HPDE6-E6E7 (cell line): ENCODE measurements around the gene CLCN3.
"Not testable (repeated sequence)": the region's sequence is repeated elsewhere in the genome, so short reads cannot be mapped to it uniquely, and the experiment has no call there.

Source experiments
- DNase-seq: peaks from one replicate; pipeline ENCODE4 v3.0.0; 2011; ENCODE audit warnings: missing footprints; ENCODE audit errors: extremely low spot score

CLCN3 gene

DNA sequence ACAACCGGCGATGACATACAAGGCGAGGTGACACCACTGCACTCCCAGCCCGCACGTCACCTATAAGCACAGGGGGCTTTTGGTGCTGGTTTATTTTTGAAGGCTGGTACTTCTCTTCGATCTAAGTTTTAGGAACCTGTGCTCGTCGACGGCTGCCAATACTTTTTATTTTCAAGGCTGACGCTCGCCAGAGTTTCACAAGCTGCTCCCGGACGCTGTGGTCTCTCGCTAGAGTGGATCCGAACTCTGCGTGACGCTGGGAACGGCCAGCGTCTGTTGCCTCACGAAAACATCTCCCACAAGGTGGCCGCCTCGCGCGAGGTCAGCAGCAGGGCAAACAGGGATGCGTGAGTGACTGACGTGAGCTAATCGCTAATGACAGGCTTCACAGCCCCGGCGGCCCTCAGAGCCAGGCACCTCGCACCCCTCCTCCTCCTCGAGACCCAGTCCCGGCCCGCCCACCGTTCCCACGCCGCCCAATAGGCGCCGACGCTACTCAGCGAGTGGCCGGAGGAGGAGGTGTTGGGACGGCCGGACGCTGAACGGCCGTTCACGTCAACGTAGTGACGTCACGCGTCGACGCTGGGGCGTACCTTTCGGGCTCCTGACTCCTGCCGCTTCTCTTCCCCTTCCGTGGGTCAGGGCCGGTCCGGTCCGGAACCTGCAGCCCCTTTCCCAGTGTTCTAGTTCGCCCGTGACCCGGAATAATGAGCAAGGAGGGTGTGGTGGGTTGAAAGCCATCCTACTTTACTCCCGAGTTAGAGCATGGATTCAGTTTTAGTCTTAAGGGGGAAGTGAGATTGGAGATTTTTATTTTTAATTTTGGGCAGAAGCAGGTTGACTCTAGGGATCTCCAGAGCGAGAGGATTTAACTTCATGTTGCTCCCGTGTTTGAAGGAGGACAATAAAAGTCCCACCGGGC, at the start of gene CLCN3:
TSS of gene CLCN3 (plus strand) at position 621 of the 922 bp plus-strand sequence. CDS start 15,351 bp downstream, outside the sequence.
- peak; percentile 91 for DNase-seq

DNA sequence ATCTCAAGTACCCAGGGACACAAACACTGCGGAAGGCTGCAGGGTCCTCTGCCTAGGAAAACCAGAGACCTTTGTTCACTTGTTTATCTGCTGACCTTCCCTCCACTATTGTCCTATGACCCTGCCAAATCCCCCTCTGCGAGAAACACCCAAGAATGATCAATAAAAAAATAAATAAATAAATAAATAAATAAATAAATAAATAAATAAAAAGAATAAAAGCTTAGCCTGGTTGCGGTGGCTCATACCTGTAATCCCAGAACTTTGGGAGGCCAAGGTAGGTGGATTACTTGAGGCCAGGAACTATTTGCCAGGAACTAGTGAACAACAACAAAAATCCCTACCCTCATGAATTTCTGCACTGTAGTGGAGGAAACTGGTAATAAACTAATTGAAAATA, 49.4 kb upstream of the CLCN3 start:
- DNase-seq = not testable (repeated sequence)

DNA sequence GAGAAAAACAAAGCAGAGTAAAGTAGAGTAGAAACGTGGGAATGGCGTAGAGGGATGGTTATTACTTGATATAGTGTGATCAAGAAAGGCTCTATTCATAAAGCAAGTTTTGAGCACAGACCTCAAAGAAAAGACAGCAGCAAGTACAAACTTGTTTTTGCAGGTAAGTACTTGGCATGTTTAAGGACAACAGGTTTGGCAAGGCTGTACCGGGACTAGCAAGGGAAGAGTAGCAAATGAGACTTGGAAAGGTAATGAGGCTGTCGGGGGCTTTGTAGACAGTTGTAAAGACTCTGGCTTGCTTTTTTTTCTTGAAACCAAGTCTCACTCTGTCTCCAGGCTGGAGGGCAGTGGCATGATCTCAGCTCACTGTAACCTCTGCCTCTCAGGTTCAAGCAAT, 48.9 kb upstream of the CLCN3 start:
- peak; percentile 55 for DNase-seq

DNA sequence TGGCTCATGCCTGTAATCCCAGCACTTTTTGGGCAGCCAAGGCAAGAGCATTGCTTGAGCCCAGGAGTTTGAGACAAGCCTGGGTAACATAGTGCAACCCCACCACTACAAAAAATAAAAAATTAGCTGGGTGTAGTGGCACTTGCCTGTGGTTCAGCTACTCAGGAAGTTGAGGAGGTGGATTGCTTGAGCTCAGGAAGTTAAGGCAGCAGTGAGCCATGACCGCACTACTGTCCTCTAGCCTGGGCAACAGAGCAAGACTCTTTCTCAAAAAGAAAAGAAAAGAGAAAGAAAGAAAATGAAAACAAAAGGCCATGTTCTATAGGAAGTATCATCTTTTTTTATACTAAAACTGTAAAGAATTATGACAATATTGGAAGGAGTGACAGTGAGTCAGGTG, 46.5 kb upstream of the CLCN3 start:
- DNase-seq = no peak

DNA sequence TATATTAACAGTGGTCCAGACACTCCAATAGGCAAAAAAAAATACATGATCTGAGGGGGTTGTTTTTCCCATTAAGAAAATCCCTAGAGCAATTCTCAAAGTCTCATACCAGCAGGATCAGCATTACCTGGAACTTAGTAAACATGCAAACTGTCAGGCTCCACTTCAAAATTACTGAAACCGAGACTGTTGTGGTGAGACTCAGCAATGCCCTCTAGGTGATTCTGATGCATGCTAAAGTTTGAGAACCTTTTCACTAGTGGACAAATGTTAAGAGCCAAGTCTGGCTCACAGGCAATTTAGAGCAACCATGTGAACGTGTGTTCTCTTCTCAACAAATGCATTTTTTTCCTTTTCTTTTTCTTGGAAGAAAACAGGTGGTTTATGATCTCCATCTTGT, 38.2 kb upstream of the CLCN3 start:
- DNase-seq = no peak

DNA sequence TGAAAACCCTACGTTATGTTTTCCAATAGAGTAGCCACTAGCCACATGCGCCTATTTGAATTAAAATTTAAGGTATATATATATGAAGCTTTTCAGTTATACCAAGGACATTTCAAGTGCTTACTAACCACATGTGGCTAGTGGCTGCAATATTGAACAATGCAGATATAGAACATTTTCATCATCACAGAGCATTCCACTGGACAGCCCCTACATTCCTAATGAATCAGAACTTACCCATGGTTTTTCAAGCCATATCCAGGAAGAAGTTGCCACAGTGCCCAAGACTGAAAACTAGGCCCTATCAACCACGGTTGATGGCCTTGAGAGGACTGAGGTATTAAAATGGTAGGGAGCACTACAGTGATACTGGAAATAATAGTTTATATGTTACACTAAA, 37.7 kb upstream of the CLCN3 start:
- DNase-seq = no peak

DNA sequence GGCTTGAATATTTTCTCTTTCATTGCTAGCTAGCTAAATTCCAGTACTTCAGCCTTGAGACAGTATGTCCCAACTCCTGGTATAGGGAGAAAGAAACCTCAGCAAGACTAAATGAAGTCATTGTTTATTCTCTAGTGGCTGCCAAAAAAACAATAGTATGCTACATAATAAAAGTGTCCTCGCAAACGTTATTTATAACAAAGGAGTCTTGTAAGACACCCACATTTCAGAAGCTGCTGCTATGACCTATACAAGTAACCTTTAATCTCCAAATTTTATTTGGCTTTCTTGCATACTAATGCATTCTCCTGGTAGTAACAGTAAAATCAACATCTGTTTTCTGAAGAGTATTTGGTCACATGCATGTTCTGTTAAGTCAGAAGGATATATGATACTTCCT, 36.8 kb upstream of the CLCN3 start:
- DNase-seq = no peak

DNA sequence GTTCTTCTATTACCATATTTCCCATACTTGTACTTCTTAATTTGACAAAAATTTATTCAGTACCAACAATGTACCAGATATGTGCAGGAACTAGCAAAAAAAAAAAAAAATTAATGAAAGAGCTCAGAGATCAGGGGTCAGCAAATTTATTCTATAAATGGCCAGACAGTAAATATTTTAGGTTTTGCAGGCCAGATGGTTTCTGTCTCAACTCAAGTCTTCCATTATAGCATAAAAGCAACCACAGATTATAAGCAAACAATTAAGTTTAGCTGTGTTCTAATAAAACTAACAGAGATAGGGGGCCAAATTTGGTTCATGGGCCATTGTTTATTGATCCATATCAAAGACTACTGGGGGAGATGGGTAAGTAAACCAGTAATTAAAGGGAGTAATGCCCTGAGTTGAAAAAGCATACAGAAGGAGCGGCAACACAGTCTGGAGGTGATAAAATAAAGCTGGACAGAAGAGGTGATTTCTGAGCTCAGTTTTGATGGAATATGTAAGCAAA, 27.3 kb upstream of the CLCN3 start:
- DNase-seq = no peak

DNA sequence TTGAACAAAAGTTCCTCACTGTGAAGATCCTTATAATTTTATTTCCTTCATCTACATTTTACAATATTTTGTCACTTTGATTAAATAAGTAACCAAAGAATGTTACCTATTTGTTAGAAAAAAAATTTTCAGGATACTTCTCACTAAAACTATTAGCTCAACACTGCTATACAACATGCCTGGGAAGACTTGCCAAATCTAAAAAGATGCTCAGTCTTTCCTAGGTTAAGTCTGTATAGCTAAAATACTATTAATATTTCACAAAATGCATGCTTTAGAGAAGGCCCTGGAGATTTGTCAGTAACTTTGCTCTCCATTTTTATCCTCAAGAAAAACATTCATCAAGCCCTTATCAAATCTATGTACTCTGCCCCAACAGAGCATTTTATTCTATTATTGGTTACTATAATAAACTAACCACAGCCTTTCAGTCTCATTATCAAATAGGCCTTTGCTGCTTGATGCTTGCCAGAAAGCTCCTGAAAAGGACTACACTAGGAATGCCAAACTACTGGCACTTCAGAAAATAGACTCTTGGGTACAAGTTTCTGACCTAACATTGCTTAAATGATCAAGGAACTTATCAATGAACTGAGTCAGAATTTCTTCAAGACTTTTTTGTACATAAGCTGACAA, 25.7 kb upstream of the CLCN3 start:
- DNase-seq = no peak

DNA sequence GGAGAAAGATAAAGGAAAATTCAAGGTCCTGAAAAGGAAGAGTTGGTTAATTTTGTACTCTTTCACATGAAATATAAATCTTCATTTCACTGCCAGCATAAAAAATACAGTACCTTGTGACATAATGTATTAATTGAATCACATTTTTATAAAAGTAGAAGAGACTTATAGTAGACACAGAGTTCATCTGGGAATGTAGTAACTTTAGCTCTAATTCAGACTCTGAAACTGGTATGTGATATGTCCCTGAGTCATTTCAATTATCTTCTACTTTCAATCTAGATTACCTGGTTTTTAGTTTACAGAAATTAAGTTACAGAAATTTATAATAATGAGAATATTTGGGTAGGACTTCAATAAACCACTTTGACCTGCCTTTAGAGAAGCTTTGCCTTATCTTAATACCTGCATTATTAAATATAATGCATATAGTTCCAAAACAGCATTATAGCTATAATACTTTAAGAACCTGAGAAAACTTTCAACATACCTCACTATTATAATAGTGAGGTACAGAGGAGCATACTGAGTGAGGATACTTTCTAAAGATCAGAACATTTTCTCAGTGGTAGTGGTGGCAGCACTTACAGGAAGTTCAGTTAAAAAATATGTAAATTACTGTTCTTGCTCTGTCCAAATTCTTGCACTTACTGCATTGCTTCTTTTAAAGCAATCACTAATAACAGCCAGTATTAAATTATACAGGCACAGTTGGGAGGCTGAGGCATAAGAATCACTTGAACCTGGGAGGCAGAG, 19.2 kb upstream of the CLCN3 start:
- no peak for DNase-seq

DNA sequence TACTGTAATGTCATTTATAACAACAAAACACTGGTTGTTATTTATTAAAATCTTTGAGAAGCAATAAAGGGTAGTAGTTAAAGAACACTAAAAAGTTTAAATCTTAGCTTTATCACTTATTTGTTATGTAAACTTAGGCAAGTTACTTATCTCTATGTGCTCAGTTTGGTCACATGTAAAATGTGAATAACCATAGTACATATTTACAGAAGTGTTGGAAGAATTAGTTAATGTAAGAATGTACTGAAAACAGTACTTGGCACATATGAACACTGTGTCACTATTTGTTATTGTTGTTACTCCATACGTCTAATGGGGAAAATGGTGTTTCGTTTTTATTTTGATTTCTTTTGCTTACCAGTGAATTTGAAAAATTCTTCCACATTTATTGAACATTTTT, 17.1 kb upstream of the CLCN3 start:
- DNase-seq = no peak

DNA sequence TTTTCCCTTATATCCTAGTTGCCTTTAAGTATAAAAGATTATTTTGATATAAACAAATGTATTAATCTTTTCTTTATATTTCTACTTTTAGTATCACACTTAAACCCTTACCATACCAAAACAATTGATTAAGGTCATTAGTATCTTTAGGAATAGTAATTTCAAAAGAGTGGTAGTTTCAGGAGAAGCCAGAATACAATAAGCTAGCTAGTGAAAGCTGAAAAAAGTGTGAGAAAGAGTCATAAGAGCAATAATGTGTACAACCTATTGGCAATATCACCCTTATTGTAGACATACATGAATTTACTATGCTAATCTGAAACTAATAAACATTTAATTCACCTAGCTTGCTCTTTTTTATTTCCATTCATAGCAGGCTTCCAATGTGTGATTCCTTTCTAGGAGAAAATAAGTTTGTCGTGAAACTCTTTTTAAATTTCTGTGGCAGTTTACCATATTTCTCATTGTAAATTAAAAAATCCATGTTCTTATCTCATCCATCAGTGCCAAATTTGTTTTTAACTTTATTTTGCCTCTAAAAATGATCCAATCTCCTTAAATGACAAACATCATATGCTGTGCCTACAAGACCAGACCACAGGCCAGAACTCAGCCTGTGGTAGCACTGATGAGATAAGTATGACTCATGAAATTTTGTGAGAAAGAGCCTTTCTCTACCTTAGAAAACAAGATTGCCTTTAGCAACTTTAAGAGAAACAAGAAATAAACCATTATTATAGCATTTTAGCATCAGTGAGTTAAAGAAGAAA, 16.1 kb upstream of the CLCN3 start:
- no peak for DNase-seq

DNA sequence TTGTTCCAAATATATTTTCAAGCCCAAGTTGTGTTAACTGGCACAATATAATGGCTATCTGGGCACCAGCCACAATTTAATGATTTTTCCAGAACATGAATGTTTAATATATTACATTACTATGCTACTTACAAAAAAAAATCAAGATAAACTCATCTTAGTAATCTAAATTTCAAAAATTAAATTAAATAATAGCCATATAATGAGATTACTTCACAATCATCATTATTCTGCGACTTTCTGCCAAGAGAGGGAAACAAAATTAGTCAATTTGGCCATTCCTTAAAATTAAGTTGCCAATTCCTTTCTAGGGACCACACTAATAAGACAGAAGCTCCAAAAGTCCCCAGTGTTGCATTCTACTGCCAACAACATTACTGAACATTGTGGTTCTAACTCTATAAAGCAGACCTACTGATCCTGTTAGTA, 15.5 kb upstream of the CLCN3 start:
- no peak for DNase-seq

DNA sequence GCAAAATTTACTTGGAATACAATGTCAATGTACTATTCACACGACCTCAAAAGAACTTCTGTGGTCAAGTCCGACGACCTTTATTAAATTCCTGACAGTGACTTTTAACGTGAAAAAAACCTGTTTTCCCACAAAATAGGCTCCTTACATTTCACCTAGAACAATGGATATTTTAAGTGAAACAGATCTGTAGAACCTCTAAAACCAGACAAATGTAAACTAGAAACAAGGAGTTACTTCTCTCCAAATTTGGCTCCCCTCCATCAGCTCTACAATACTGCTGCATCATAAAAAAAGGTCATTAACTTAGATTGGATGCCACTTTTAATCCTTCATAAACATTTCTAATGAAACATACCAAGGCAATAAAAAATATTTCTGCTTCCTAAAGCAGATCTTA, 9.2 kb upstream of the CLCN3 start:
- DNase-seq = no peak

DNA sequence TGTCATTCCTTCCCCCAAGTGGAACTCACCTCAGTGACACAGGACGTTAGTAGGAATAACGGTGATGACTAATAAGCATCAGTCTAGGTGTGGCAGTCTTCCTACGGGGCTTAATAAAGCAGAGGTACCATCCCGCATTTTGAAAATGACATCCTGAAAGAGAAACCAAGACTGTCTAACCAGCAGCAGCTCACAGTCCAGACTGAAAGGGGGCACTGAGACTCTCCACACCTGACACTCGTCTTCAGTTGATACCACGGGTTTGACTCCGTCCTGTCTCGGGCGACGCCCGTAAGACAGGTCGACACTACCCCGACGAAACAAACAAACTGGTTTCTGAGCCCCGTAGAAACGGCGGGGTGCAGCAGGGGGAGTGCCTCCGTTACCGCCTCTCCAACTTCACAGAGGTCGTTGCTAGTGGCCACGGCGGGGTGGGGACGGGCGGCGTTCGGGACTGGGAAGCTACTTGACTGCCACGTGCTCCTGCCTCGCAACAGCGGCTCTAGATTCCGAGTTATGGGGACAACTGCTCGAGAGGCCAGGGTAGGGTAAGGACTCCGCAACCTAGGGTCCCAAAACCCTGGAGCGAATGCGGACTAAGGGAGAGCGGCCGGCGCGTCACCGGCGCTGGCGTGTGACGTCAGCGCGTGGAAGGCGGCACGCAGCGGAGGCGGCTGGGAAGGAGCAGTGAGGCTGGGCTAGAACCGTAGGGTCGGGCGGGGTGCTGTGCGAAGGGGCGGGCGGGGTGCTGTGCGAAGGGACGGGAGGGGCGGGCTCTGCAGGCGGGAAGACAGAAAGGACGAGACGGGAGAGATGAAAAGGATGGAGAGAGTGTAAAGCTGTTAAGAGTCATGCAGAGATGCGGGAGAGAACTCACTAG, 8.1 kb upstream of the CLCN3 start, which contains the start of gene NEK1:
TSS of gene NEK1 (minus strand) at position 593 of the 880 bp plus-strand sequence. CDS start 9,953 bp downstream, outside the sequence.
- peak; percentile 72 for DNase-seq

DNA sequence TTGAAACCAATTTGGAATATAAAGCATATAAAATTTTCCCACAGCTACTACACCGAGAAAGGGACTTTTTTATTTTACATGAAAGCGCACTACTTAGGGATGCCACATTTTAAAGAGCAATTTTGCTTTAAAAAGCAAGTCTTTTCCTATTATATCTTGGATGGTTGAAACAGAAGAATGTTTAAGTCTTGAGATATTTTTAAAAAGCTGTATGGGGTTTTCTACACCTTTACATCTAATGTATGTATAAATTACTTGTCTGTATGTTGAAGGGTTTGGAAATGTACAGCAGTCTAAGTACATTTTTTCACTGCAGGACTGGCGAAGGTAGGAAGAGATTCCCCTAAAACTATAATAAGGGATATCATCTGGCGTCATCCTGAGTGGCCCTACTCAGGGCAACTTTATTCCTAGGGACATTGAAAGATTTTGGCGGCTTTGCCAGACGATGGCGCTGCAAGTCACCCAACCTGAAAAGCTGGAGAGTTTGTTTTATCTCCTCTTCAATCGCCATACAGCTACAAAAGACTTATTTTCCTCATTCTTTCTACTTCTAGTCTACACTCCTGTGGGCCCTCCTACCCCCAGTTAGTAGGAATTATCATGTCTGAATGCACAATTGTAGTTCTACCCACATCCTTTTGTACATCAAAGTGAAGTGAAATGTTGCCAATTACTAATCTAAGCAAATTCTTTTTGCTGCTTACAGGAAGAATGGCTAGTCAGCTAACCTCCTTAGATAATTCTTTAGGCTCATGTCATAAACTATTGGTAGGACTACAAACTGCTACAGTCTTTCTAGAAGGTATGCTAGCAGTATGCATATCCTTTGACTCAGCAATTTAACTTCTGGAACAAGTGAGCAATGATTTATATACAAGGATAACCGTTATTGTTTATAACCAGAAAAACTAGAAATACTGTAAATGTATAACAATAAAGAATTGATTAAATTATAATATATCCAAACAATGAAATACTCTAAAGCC, 7.2 kb upstream of the CLCN3 start:
- DNase-seq = peak; percentile 63

DNA sequence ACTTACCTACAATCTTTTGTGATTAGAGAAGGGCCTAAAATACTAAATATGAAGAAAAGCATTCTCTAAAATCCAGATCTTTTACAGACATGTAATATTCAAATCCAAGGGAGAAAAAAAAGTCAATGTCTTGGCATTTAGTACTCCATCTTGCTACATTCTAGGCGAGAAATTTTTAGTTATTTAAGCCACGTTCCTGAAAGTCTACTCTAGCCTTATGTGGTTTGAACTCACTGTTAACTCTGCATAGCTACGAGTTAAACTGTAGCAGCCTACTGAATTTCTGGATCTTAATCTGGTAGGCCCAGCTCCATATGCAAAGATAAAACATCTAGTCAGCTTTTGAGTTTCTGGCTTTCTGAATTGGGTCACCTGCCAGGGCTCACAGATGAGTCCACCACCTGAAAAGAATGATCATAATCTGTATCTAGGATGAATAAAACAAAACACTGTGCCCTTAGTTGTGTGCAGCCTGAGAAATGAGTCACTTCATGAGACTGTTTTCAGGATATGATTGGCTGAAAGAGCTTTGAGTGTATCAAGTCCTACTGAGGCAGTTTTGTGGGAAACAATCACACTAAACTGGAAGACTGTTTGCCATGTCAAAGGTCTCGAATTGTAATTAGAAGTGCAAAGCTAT, 4.8 kb upstream of the CLCN3 start:
- no peak for DNase-seq

DNA sequence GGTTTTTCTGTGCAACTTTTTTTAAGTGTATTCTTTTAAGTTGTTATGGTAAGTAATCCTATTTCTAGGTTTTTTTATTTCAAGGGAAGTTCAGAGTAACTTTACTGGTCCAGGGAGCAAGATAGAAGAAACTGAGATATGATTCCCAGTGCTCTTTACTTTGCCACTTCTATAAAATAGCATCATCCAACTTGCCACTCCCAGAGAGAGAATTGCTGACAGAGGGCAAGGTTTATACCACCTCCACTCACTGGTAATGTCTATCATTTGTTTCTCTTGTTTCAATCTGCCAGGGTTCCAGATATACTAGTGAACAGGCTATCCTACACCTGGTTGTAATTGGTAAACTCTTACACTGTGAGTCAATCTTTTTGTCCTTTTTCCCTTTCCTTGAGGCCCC, 3.5 kb upstream of the CLCN3 start:
- no peak for DNase-seq

DNA sequence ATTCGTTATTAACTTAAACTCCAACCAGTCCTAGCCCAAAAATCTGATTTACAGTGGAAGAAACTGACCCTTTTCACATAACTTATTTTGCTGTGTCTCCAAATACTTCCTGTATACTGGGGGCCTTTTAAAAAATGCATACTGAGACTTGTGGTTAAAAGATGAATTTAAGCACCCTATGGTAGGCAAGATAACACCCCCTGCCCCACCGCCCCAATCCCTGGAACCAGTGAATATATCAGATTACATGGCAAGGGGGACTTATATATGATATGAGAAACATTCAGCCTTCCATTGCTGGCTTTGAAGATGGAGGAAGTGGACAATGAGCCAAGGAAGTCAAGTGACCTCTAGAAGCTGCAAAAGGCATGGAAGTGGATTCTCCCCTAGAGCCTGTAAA, 3.1 kb upstream of the CLCN3 start:
- no peak for DNase-seq
